Measurements from ENCODE around the gene MCHR2.
"Not testable (repeated sequence)": the region's sequence is repeated elsewhere in the genome, so short reads cannot be mapped to it uniquely, and the experiment has no call there.

The MCHR2 gene, protein sequence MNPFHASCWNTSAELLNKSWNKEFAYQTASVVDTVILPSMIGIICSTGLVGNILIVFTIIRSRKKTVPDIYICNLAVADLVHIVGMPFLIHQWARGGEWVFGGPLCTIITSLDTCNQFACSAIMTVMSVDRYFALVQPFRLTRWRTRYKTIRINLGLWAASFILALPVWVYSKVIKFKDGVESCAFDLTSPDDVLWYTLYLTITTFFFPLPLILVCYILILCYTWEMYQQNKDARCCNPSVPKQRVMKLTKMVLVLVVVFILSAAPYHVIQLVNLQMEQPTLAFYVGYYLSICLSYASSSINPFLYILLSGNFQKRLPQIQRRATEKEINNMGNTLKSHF

DNA sequence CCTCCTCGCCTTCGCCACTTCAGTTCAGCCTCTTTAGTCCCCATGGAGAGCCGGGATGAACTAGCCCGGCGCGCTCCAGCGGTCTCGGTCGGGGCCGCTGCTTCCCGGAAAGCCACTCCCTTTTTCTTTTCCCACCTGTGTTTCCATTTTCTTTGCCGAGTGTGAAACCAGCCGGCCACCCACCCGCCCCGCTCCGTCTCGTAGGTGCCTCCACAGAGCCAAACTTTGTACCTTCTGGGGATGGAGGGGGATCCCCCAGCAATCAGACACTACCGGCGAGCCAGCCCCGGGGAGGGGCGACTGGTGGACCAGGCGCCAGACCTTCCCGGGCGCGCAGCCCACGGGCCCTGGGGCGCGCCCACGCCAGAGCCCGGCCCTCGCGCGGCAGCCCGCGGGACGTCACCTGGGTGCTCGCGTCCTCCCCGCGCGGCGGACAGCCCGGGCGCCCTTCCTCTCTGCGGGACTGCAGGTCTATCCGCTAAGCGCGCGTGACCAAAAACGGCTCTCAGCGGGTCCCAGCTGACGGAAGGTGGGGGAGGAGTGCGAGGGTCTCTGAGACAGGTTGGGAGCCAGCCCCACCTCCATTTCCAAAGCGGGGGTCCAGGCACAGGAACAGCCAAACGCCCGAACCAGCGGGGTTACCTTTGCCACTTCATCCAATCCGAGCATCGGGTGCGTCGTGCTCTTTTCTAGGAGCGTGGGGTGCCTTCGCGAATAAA is at the start of gene MCHR2:
MCHR2 (minus strand) TSS at position 691 of the 719 bp plus-strand sequence. CDS start 38,076 bp downstream, outside the sequence.
- H3K9me3 Mint-ChIP-seq: no peaks in the 10 kb centered on the region
- peaks cover 32% of the 10 kb centered on the region for H3K27me3 Mint-ChIP-seq
- no peak within 1 kb of the TSS for H3K4me3 Mint-ChIP-seq
- H3K36me3 Mint-ChIP-seq: no peaks in the 10 kb centered on the region
- H3K4me1 Mint-ChIP-seq: no peaks in the 10 kb centered on the region
- H3K27ac Mint-ChIP-seq: no peak within 1 kb of the TSS

DNA sequence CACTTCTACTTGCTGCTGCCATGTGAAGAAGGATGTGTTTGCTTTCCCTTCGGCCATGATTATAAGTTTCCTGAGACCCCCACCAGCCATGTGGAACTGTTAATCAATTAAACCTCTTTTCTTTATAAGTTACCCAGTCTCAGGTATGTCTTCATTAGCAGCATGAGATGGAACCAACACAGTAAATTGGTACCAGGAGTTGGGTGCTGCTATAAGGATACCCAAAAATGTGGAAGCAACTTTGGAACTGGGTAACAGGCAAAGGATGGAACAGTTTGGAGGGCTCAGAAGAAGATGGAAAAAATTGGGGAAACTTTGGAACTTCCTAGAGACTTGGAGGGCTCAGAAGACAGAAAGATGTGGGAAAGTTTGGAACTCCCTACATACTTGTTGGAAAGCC is 44.5 kb upstream of the MCHR2 start:
- peaks cover 16% of the 10 kb centered on the region for H3K9me3 Mint-ChIP-seq
- H3K4me1 Mint-ChIP-seq, H3K36me3 Mint-ChIP-seq, H3K27ac Mint-ChIP-seq, H3K27me3 Mint-ChIP-seq, H3K4me3 Mint-ChIP-seq: not testable (repeated sequence)

DNA sequence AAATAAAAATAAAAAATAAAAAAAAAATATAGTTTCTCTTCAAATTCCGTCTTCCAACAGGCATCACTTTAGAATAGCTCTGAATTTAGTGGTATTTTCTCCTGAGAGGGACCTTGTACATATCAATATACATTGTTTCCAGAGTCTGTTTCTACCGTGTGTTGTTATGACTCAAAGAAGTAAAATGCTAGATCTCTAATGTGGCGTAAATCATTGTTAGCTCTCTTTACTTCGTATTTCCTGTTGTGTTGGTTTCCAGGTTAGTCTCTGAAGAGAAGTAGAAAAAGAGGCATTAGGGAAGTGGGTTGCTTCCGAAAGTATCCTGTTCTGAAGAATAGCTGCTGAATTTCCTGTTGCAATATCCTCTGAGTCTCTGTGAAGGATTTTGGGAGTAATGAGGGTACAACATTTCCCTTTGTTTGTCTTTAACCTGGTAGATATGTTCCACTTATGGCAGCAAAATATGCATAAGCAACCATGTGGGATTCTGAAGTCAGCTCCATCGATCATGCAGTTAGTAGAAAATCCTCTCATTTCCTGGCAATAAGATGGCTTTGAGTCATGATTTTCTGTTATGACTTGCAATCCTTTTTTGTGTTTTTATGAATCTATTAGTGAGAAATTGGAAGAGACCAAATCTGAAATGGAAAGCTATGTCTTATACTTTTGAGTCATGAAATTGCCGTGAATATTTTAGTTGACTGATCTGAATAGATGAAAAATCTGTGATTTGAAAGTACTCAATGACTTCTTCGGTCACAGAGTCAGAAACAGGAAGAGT is 42.0 kb upstream of the MCHR2 start:
- H3K36me3 Mint-ChIP-seq: peaks cover 2% of the 10 kb centered on the region

DNA sequence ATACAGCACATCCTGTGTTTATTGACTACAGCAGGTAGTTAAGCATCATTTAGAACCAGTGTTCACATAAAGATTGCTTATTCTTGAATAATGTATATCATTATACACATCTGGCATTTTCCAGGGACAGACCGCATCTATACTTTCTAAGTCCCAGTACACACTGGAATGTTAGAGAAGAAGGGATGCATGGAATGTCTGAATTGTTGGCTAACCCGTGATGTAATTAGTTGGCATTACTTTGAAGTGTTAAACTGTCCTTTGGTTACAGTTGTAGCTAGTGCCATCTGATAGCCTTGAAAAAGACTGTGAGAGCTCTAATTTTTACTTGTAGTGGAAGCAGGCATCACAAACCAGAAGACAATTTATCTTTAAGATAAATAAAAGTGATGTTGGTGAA is 29.8 kb upstream of the MCHR2 start:
- H3K4me1 Mint-ChIP-seq: no peaks in the 10 kb centered on the region
- H3K9me3 Mint-ChIP-seq: peaks cover 5% of the 10 kb centered on the region
- no peaks in the 10 kb centered on the region for H3K36me3 Mint-ChIP-seq
- no peak overlapping the region for H3K27ac Mint-ChIP-seq
- H3K4me3 Mint-ChIP-seq: no peak overlapping the region
- peaks cover 1% of the 10 kb centered on the region for H3K27me3 Mint-ChIP-seq

More for the DNA sequence above, 42.0 kb upstream of the MCHR2 start:
- Mint-ChIP-seq H3K27me3 (peaks cover 4% of the 10 kb centered on the region), H3K9me3 (peaks cover 16% of the 10 kb centered on the region), H3K4me3 (no peak overlapping the region), H3K27ac (no peak overlapping the region), H3K4me1 (no peaks in the 10 kb centered on the region)

DNA sequence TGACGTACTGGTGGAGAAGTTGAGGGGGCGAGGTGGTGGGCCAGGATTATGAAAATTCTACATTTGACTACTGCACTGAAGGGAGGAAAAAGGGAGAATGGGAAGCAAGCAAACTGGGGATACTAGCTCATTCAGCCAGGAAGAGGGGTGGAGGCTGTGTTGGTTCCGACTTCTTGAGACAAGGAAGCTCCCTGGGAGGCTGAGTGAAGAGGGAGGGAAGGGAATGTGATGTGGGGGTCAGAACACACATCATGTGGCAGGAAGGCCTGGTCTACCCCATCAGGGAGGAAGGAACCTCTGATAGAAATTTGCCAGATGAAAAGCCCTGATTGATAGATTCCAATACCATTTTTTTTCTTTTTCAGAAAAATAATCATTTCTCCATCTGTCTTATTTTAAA is 28.8 kb upstream of the MCHR2 start:
- no peak overlapping the region for H3K4me3 Mint-ChIP-seq
- H3K27ac Mint-ChIP-seq: no peak overlapping the region
- peaks cover 9% of the 10 kb centered on the region for H3K9me3 Mint-ChIP-seq
- H3K4me1 Mint-ChIP-seq: no peaks in the 10 kb centered on the region
- peaks cover 1% of the 10 kb centered on the region for H3K36me3 Mint-ChIP-seq
- H3K27me3 Mint-ChIP-seq: peaks cover 3% of the 10 kb centered on the region

DNA sequence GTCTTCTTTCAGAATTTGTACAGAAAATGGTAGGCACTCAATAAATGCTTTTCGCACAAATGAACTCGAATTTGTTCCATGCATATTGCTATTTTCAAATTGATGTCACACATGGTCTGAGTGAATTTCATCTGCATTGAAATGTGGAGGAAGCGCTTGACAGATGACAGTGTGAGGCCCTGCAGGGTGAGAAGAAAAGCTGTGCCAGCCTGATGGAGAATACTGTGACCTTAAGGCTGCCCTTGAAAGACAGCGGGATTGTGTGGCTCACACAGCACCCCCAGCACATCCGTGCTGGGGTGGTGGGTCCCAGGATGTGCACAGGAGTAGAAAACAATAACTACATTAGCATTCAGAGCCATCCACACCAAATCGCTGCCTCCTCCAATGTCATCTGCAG is 14.8 kb upstream of the MCHR2 start:
- Mint-ChIP-seq H3K4me3 (no peak overlapping the region), H3K9me3 (no peaks in the 10 kb centered on the region), H3K4me1 (no peaks in the 10 kb centered on the region), H3K36me3 (no peaks in the 10 kb centered on the region), H3K27me3 (peaks cover 10% of the 10 kb centered on the region), H3K27ac (no peak overlapping the region)

DNA sequence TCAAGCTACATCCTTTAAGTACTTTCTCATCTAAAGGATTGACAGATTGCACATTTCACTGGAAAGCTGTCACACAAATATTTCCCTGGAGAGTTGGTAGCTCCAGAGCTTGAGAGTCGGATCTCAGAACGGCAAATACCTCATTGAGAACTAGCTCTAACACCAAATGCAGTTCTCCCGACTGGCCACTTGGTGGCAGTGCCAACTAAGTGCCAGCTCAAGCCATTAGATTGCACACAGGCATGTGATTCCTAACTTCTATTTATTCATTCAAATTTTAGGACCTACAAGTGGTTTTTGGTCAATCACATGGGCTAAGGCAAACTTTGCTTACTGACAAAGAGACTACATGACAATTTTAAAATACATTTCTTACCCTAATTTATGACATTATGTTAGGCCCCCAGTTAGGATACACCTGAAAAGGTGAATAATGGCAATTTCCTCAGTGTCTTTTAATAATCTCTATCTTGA is 7.9 kb upstream of the MCHR2 start:
- no peak overlapping the region for H3K27ac Mint-ChIP-seq
- no peak overlapping the region for H3K4me3 Mint-ChIP-seq
- no peaks in the 10 kb centered on the region for H3K9me3 Mint-ChIP-seq
- no peaks in the 10 kb centered on the region for H3K36me3 Mint-ChIP-seq
- peaks cover 16% of the 10 kb centered on the region for H3K27me3 Mint-ChIP-seq
- H3K4me1 Mint-ChIP-seq: no peaks in the 10 kb centered on the region

DNA sequence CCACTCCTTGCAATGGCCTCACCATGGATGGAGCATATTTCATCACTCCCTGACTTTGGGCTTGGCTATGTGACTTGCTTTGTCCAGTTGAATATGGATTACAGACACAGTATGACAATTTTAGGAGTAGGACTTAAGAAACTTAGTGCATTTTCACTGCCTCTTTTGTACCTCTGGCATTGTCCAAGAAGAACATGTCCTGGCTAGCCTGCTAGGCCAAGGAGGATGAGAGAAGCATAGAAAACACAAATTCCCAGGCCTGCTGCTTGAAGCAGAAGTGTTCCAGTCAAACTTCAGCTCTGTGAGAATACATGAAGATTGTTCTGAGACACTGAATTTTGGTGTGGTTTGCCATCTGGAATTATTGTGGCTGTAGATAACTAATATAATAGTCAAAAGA is 3.1 kb upstream of the MCHR2 start:
- Mint-ChIP-seq H3K27ac (no peak overlapping the region), H3K4me1 (no peaks in the 10 kb centered on the region), H3K4me3 (no peak overlapping the region), H3K27me3 (peaks cover 34% of the 10 kb centered on the region), H3K36me3 (no peaks in the 10 kb centered on the region), H3K9me3 (no peaks in the 10 kb centered on the region)

DNA sequence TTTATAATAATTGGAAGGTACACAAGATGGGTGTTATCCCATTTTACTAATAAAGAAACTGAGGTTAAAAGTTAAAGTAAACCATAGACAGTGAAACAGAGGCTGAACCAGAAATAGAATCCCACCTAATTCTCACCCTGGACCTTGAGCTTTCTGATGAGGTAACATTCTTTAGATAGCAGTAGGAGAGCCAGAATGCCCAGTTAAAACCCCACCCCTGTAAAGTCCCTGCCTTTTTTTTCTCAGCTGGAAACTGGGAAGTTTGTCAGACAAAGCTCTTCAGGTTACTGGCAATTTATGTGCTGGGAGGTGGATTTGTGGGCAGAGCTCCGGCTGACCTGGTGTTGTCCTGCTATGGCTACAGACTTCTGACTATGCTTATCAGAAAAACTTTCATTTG is 1.9 kb upstream of the MCHR2 start:
- Mint-ChIP-seq H3K4me1 (no peaks in the 10 kb centered on the region), H3K27ac (no peak overlapping the region), H3K36me3 (no peaks in the 10 kb centered on the region), H3K9me3 (no peaks in the 10 kb centered on the region), H3K27me3 (peaks cover 30% of the 10 kb centered on the region), H3K4me3 (no peak overlapping the region)

DNA sequence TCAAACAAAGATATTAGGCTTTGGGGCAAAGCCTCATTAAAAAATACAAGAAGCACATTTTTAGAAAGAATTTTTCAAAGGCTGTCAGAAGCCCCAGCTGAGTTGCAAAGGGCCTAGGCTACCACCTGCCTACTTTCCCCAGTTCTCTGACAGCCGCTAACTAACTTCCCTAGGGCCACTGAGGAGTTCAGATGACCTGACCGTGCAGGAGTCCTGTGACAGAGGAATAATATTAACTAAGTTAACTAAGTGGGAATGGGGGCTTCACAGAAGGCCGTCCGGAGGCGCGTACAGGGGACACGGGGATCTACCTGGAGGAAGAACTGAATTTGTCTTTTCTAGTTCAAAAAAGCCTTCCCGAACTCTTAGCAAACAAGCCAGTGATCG is 884 bp downstream of the MCHR2 start:
- H3K27me3 Mint-ChIP-seq: peaks cover 32% of the 10 kb centered on the region
- H3K4me3 Mint-ChIP-seq: no peak overlapping the region
- H3K27ac Mint-ChIP-seq: no peak overlapping the region
- H3K36me3 Mint-ChIP-seq: no peaks in the 10 kb centered on the region
- no peaks in the 10 kb centered on the region for H3K4me1 Mint-ChIP-seq
- no peaks in the 10 kb centered on the region for H3K9me3 Mint-ChIP-seq

DNA sequence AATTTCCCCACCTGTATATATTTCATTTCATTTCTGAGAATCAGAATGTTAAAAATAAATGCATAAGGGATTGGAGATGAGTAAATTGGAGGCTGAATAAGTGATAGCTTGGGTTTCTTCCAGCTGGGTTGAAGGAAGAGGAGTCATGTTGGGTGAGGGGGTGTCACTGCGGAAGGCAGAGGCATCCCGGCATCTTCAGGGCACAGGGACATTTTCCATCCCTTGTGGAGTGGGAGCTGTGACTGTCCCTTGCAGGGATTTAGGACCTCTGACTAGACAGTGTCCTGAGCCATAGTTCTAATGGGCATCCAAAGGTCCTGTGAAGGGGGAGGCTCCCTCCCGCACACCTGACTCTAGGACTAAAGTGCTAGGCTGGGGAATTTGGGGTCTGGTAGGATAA is 2.1 kb downstream of the MCHR2 start:
- Mint-ChIP-seq H3K9me3 (no peaks in the 10 kb centered on the region), H3K36me3 (no peaks in the 10 kb centered on the region), H3K4me3 (no peak overlapping the region), H3K27ac (no peak overlapping the region), H3K4me1 (no peaks in the 10 kb centered on the region), H3K27me3 (peaks cover 32% of the 10 kb centered on the region)

DNA sequence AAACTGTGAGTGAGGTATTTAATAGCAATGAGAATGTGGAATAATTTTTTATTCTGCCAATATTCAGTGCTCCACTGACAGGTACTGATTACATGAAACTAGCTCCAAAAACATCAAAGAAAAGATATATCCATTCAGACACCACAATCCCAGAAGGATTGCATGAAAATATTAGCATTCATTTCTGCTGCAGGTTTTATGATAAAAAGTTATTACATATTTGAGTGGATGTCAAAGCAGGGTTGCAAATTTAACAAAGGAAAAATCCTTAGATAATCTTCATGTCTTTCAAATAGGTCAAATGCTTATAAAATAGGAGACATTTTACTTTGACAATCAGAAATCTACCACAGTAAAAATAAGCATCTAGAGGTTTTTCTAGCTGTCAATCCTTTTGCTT is 13.3 kb downstream of the MCHR2 start:
- Mint-ChIP-seq H3K27me3 (no peaks in the 10 kb centered on the region), H3K9me3 (no peaks in the 10 kb centered on the region), H3K36me3 (no peaks in the 10 kb centered on the region), H3K4me3 (no peak overlapping the region), H3K4me1 (no peaks in the 10 kb centered on the region), H3K27ac (no peak overlapping the region)

DNA sequence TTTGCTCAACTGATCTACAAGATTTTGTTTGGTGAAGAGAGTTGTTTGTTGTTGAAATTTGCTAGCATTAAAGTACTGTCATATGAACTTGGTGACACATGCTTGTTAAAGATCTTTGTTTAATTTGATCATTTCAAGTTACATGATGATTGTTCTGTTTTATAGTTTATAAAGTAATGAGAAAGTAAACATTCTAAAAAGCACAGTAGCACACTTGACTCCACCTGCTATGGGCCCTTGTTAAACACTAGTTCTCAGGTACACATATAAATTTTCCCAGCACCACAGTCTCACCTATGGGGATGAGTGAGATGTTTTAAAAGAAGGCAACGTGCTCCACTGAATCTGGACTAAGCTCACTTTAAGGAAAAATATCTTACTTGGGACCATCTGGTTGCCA is 14.1 kb downstream of the MCHR2 start:
- Mint-ChIP-seq H3K27me3 (no peaks in the 10 kb centered on the region), H3K4me1 (no peaks in the 10 kb centered on the region), H3K36me3 (no peaks in the 10 kb centered on the region), H3K4me3 (no peak overlapping the region), H3K9me3 (no peaks in the 10 kb centered on the region), H3K27ac (no peak overlapping the region)

DNA sequence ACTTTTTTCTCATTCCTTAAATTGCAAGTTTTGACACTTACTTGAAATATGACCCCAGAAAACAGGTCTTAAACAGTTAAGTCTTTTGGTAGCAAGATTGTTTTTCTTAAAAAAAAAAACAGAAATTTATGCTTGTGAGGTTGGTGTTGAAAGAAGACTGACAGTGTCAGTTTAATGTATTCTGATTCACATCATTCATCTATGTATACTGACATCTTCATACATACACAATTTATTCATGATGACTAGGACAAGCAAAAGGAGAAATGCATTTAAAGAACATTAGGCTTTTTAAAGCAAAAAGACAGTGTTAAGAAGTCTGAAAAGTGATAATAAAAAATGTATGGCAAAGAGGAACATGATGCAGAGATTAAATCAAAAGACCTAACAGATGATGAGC is 27.0 kb downstream of the MCHR2 start:
- no peak overlapping the region for H3K4me3 Mint-ChIP-seq
- H3K9me3 Mint-ChIP-seq: no peaks in the 10 kb centered on the region
- H3K4me1 Mint-ChIP-seq: no peaks in the 10 kb centered on the region
- H3K27ac Mint-ChIP-seq: no peak overlapping the region
- H3K36me3 Mint-ChIP-seq: no peaks in the 10 kb centered on the region
- no peaks in the 10 kb centered on the region for H3K27me3 Mint-ChIP-seq

DNA sequence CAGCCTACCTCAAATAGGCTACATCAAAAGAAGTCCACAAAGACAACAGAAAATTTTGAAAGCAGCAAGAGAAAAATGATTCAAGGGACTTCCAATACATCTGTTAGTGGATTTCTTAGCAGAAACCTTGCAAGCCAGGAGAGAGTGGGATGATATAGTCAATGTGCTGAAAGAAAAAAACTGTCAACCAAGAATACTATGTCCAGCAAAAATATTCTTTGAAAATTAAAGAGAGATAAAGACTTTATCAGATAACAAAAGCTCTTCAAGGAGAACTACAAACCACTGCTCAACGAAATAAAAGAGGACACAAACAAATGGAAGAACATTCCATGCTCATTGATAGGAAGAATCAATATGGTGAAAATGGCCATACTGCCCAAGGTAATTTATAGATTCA is 34.0 kb downstream of the MCHR2 start:
- Mint-ChIP-seq H3K36me3 (no peaks in the 10 kb centered on the region), H3K4me1 (no peaks in the 10 kb centered on the region), H3K4me3 (no peak overlapping the region), H3K9me3 (peaks cover 8% of the 10 kb centered on the region), H3K27ac (no peak overlapping the region), H3K27me3 (no peaks in the 10 kb centered on the region)

Measured in activated naive CD4-positive, alpha-beta T cell treated with anti-CD3 and anti-CD28 coated beads, Interleukin-2, amount 50 U/mL, for 24 hours (primary cell).